H1 (cell line): ENCODE measurements around the gene SLC6A3. TPM values are rescaled to one million over a fixed set of nuclear protein-coding genes. Genes with fewer than 3 reads are reported as not detected.

Experiments
- CTCF ChIA-PET: fragments of 300-600 bp; sonication (Branson Sonifier 250); formaldehyde crosslinking; loops from one replicate; lab custom pipeline; 2021; ENCODE audit not compliant: partially characterized antibody; lab: Charles Lee
- POLR2A ChIA-PET: fragments of 300-600 bp; sonication (Branson Sonifier 250); formaldehyde crosslinking; loops from one replicate; lab custom pipeline; 2021; ENCODE audit warnings: inconsistent platforms; ENCODE audit not compliant: partially characterized antibody; lab: Charles Lee
- DNase-seq, 2 experiments: peaks; one replicate each; pipeline versions ENCODE4 v3.0.0 to v3.0.0-alpha.2; 2010 to 2022; ENCODE audit warnings: low spot score in 2 of 2, low read depth in 1 of 2, mixed read lengths in 1 of 2
- FAIRE-seq: peaks from 2 replicates; lab custom pipeline; 2011; peaks lifted over from hg19 to GRCh38; lab: Jason Lieb, UNC
- H2AFZ ChIP-seq: 2 replicates; pipeline ENCODE4 v1.8.1; 2012; ENCODE audit warnings: low read length, inconsistent platforms
- H2AK5ac ChIP-seq: 2 replicates; pipeline ENCODE4 v1.6.1; 2013; ENCODE audit warnings: low read depth, low read length
- H2BK120ac ChIP-seq: replicated peaks from 2 replicates; pipeline ENCODE3; 2013; ENCODE audit warnings: low read depth, low read length, inconsistent platforms
- H2BK12ac ChIP-seq: 2 replicates; pipeline ENCODE4 v1.6.1; 2013; ENCODE audit warnings: low read depth, low read length
- H2BK15ac ChIP-seq: 2 replicates; pipeline ENCODE4 v1.6.1; 2013; ENCODE audit warnings: low read length
- H2BK20ac ChIP-seq: 2 replicates; pipeline ENCODE4 v1.6.1; 2013; ENCODE audit warnings: low read length
- H2BK5ac ChIP-seq: 2 replicates; pipeline ENCODE4 v1.6.1; 2013; ENCODE audit warnings: low read depth, low read length
- H3K14ac ChIP-seq: 2 replicates; pipeline ENCODE4 v1.6.1; 2013; ENCODE audit warnings: inconsistent platforms; ENCODE audit not compliant: insufficient read length
- H3K18ac ChIP-seq: 2 replicates; pipeline ENCODE4 v1.6.1; 2013; ENCODE audit warnings: low read length; ENCODE audit errors: extremely low read depth
- H3K23ac ChIP-seq: 2 replicates; pipeline ENCODE4 v1.6.1; 2013; ENCODE audit warnings: inconsistent platforms; ENCODE audit not compliant: insufficient read length
- H3K23me2 ChIP-seq: 2 replicates; pipeline ENCODE4 v1.6.1; 2013; ENCODE audit warnings: low read depth, low read length
- H3K27ac ChIP-seq: 2 replicates; pipeline ENCODE4 v1.6.1; 2011; ENCODE audit warnings: low read depth, low read length, inconsistent platforms
- H3K27me3 ChIP-seq, 4 experiments: replicated peaks in 1 of 4; 1 replicate in 1 of 4; 2 replicates in 3 of 4; pipeline versions ENCODE4 v1.6.1 to v1.8.1; 2011 to 2013; ENCODE audit warnings: low read length in 3 of 4, mild to moderate bottlenecking in 3 of 4, inconsistent platforms in 2 of 4, mixed read lengths in 2 of 4, moderate library complexity in 1 of 4; ENCODE audit not compliant: control insufficient read depth in 3 of 4, insufficient read depth in 3 of 4; ENCODE audit errors: extremely low read depth in 1 of 4
- H3K36me3 ChIP-seq, 4 experiments: 2 replicates each; pipeline versions ENCODE4 v1.6.1 to v1.8.1; 2011 to 2013; ENCODE audit warnings: mild to moderate bottlenecking in 4 of 4, low read length in 3 of 4, moderate library complexity in 2 of 4, control low read depth in 1 of 4, inconsistent platforms in 1 of 4; ENCODE audit not compliant: insufficient read depth in 4 of 4, control insufficient read depth in 2 of 4
- H3K4ac ChIP-seq: replicated peaks from 2 replicates; pipeline ENCODE3; 2013; ENCODE audit warnings: low read length, low read depth, mixed read lengths, inconsistent platforms; ENCODE audit not compliant: insufficient read length
- H3K4me1 ChIP-seq, 4 experiments: replicated peaks in 1 of 4; 1 replicate in 1 of 4; 2 replicates in 3 of 4; pipeline versions ENCODE4 v1.6.1 to v1.8.1; 2011 to 2013; ENCODE audit warnings: low read length in 3 of 4, inconsistent platforms in 2 of 4, mixed read lengths in 1 of 4; ENCODE audit not compliant: insufficient read depth in 4 of 4, control insufficient read depth in 3 of 4
- H3K4me2 ChIP-seq, 2 experiments: 2 replicates each; pipeline versions ENCODE4 v1.6.1 to v1.8.1; 2011 to 2013; ENCODE audit warnings: low read depth in 2 of 2, low read length in 2 of 2, control low read depth in 1 of 2, inconsistent platforms in 1 of 2, mild to moderate bottlenecking in 1 of 2; ENCODE audit not compliant: insufficient read depth in 1 of 2
- H3K4me3 ChIP-seq, 4 experiments: fragments of 200-600, 300-600 bp in 1 of 4; sonication (generic), shearing (Covaris generic), sonication (Bioruptor Twin) in 1 of 4; 2 replicates each; pipeline versions ENCODE4 v1.5.1 to v1.8.1; 2011 to 2016; ENCODE audit warnings: low read length in 4 of 4, low read depth in 3 of 4, control low read depth in 2 of 4, inconsistent platforms in 2 of 4, mild to moderate bottlenecking in 2 of 4, mixed read lengths in 1 of 4, moderate library complexity in 1 of 4; ENCODE audit not compliant: insufficient read depth in 2 of 4; ENCODE audit errors: extremely low read depth in 1 of 4
- H3K56ac ChIP-seq: replicated peaks from 2 replicates; pipeline ENCODE3; 2013; ENCODE audit warnings: low read depth, mild to moderate bottlenecking, mixed read lengths, low read length, inconsistent platforms; ENCODE audit not compliant: insufficient read length
- H3K79me1 ChIP-seq: 2 replicates; pipeline ENCODE4 v1.6.1; 2013; ENCODE audit warnings: low read depth, low read length, control low read depth
- H3K79me2 ChIP-seq, 2 experiments: 2 replicates each; pipeline versions ENCODE4 v1.6.1 to v1.8.1; 2012 to 2013; ENCODE audit warnings: low read length in 2 of 2, mild to moderate bottlenecking in 2 of 2, inconsistent platforms in 1 of 2; ENCODE audit not compliant: insufficient read depth in 2 of 2, control insufficient read depth in 1 of 2
- H3K9ac ChIP-seq, 4 experiments: replicated peaks in 1 of 4; 1 replicate in 1 of 4; 2 replicates in 3 of 4; pipeline versions ENCODE4 v1.6.1 to v1.8.1; 2011 to 2013; ENCODE audit warnings: low read depth in 3 of 4, low read length in 3 of 4, control low read depth in 2 of 4, mild to moderate bottlenecking in 2 of 4, moderate library complexity in 2 of 4, inconsistent platforms in 1 of 4; ENCODE audit errors: extremely low read depth in 1 of 4
- H3K9me3 ChIP-seq, 2 experiments: 2 replicates each; pipeline versions ENCODE4 v1.6.1 to v1.8.1; 2012 to 2013; ENCODE audit warnings: mild to moderate bottlenecking in 2 of 2, moderate library complexity in 2 of 2, control low read depth in 1 of 2, inconsistent platforms in 1 of 2, low read depth in 1 of 2, low read length in 1 of 2, mixed read lengths in 1 of 2; ENCODE audit not compliant: insufficient read depth in 2 of 2
- H4K20me1 ChIP-seq, 2 experiments: replicated peaks in 1 of 2; 2 replicates each; pipeline versions ENCODE3 to v1.8.1; 2011 to 2013; ENCODE audit warnings: inconsistent platforms in 2 of 2, low read length in 2 of 2, mild to moderate bottlenecking in 1 of 2; ENCODE audit not compliant: insufficient read depth in 2 of 2, control insufficient read depth in 1 of 2
- H4K5ac ChIP-seq: 2 replicates; pipeline ENCODE4 v1.6.1; 2013; ENCODE audit warnings: low read length, low read depth, mixed read lengths, inconsistent platforms; ENCODE audit not compliant: insufficient read length
- H4K8ac ChIP-seq: 2 replicates; pipeline ENCODE4 v1.8.0; 2013; ENCODE audit warnings: mild to moderate bottlenecking, moderate library complexity, low read length, inconsistent platforms; ENCODE audit not compliant: insufficient read depth; ENCODE audit errors: extremely low read depth
- H4K91ac ChIP-seq: replicated peaks from 2 replicates; pipeline ENCODE3; 2013; ENCODE audit warnings: low read length, mixed read lengths, inconsistent platforms; ENCODE audit not compliant: insufficient read length
- BACH1 ChIP-seq: IDR thresholded peaks from 2 replicates; pipeline ENCODE4 v1.6.1; 2012; ENCODE audit warnings: low read length, improper control_type of control experiment
- GABPA ChIP-seq: IDR thresholded peaks from 2 replicates; pipeline ENCODE4 v1.6.1; 2011; ENCODE audit warnings: mild to moderate bottlenecking, low read length, moderate library complexity, borderline replicate concordance; ENCODE audit not compliant: insufficient read depth
- GTF2F1 ChIP-seq: IDR thresholded peaks from 2 replicates; pipeline ENCODE4 v1.6.1; 2012; ENCODE audit warnings: low read depth, low read length, improper control_type of control experiment, borderline replicate concordance
- JUND ChIP-seq: IDR thresholded peaks from 2 replicates; pipeline ENCODE4 v1.6.1; 2011; ENCODE audit warnings: mild to moderate bottlenecking, improper control_type of control experiment, low read length
- KDM5A ChIP-seq: fragments of 200-600 bp; IDR thresholded peaks from 2 replicates; pipeline ENCODE4 v1.7.1; 2012; ENCODE audit warnings: mild to moderate bottlenecking, low read length, inconsistent platforms, mixed read lengths
- RNF2 ChIP-seq: fragments of 200-900, 300-1000 bp; sonication (generic); IDR thresholded peaks from 2 replicates; pipeline ENCODE4 v1.7.1; 2016; ENCODE audit warnings: borderline replicate concordance, low read depth, mild to moderate bottlenecking, antibody characterized with exemption, low read length; ENCODE audit not compliant: poor library complexity, severe bottlenecking; ENCODE audit errors: missing control alignments
- SIX5 ChIP-seq: IDR thresholded peaks from 2 replicates; pipeline ENCODE4 v1.6.1; 2011; ENCODE audit warnings: mild to moderate bottlenecking, low read depth, low read length
- SUZ12 ChIP-seq: fragments of 200-600 bp; sonication (generic); IDR thresholded peaks from 2 replicates; pipeline ENCODE4 v1.6.1; 2012; ENCODE audit warnings: mild to moderate bottlenecking, inconsistent platforms, low read length, moderate library complexity, mixed read lengths
- TAF7 ChIP-seq: optimal IDR thresholded peaks from 2 replicates; pipeline ENCODE3; 2011; ENCODE audit warnings: low read depth, mild to moderate bottlenecking, inconsistent platforms, low read length, moderate library complexity, borderline replicate concordance
- WGBS, 2 experiments: shearing (Covaris generic) in 1 of 2; methylation state at CpG; one replicate each; pipeline versions ENCODE4 v1.1.6 to v1.1.7; 2013 to 2015; ENCODE audit warnings: low lambda C conversion rate in 2 of 2, mixed read lengths in 2 of 2, inconsistent platforms in 1 of 2, low coverage in 1 of 2, missing lambda C conversion rate in 1 of 2; ENCODE audit not compliant: insufficient replicate concordance in 2 of 2, insufficient coverage in 1 of 2, insufficient read length in 1 of 2; ENCODE audit errors: extremely low coverage in 1 of 2, missing lambda C conversion rate in 1 of 2; 5-methylcytosine and 5-hydroxymethylcytosine counted together
- polyA plus RNA-seq, 7 experiments: library from polyadenylated mRNA; depleted of rRNA in 3 of 7; stranded (reverse) in 5 of 7; unstranded in 2 of 7; fragments of >200 nt in 5 of 7; fragments of 200-250 nt in 2 of 7; gene quantifications; 1 replicate in 5 of 7; 2 replicates in 1 of 7; 4 replicates in 1 of 7; pipeline versions ENCODE4 v1.2.1 to v1.2.3, GENCODE V29; 2011 to 2013; ENCODE audit warnings: missing spikeins in 2 of 7, mixed read lengths in 2 of 7
- total RNA-seq: library from RNA; stranded (reverse); fragmentation: NEBNext Ultra II Directional; extraction: Animal tissue kit (Norgen Biotek cat#: 25700); gene quantifications from 2 replicates; pipeline ENCODE4 v1.2.1, GENCODE V29; 2021
- TF ChIP-seq, protein P1 (sequence below): IDR thresholded peaks from 2 replicates; pipeline ENCODE4 v1.6.1; 2012; ENCODE audit warnings: low read length, inconsistent platforms

SLC6A3 gene
- total and polyA plus RNA-seq, 2 of the 8 experiments (the other 6 are each of a cell fraction or from before 2014, with no cell fraction given): 0.48 to 0.91 TPM

GRCh38 chr5:1465966-1466471 is 20.8 kb upstream of the SLC6A3 start:
- CTCF ChIA-PET: interaction anchor here (0.9 to 5.6 kb wide), 4 partner anchors 14 to 86 kb away, joined by 3 to 47 read pairs (median 6); no protein-coding TSS in a partner anchor
- Histone ChIP-seq H3K18ac (no peak overlapping the region), H4K20me1 (peaks cover 0 to 19% of the 10 kb centered on the region in 2 experiments), H3K4me2 (no peak overlapping the region), H3K23me2 (0 out of 2 replicates have a peak, but pooled peaks cover 1% of the 10 kb centered on the region), H3K4me3 (no peak overlapping the region), H2AFZ (no peak overlapping the region), H2BK20ac (no peak overlapping the region), H2AK5ac (no peak overlapping the region), H4K91ac (no peak overlapping the region), H2BK12ac (no peak overlapping the region), H2BK120ac (no peak overlapping the region), H3K4ac (no peak overlapping the region), H3K56ac (no peak overlapping the region), H4K8ac (0 out of 2 replicates have a peak overlapping the region, but pooled peaks have one; percentile 48), H3K79me2 (peaks cover 0 to 3% of the 10 kb centered on the region in 2 experiments; a peak in 1 of 4 replicates), H3K27me3 (no peaks in the 10 kb centered on the region; a peak in 1 of 7 replicates), H3K9ac (no peak overlapping the region; a peak in 1 of 7 replicates), H3K4me1 (no peaks in the 10 kb centered on the region), H2BK5ac (peak overlapping the region; percentile 26; the same call in 1 of the 2 replicates), H3K79me1 (peaks cover 10% of the 10 kb centered on the region; the same call in 1 of the 2 replicates), H3K9me3 (peaks cover 9 to 10% of the 10 kb centered on the region in 2 experiments; a peak in 2 of 4 replicates), H3K36me3 (peaks cover 15 to 80% (median 59%) of the 10 kb centered on the region in 4 experiments), H2BK15ac (no peak overlapping the region), H3K23ac (no peak overlapping the region), H4K5ac (no peak overlapping the region), H3K27ac (no peak overlapping the region), H3K14ac (no peak overlapping the region)
- DNase-seq (no peak), FAIRE-seq (no peak)
- 93% methylated on average over 19 of the region's 30 CpGs; no CpG with 5 or more reads in 1 of the 2 experiments for WGBS, 2 experiments
- POLR2A ChIA-PET: interaction anchor here (1.2 kb wide), 1 partner anchor 14 kb away, joined by 3 read pairs; no protein-coding TSS in a partner anchor
- TF ChIP-seq RNF2: no peak
- TF ChIP-seq GABPA: no peak
- TF ChIP-seq TAF7: no peak
- no peak for TF ChIP-seq JUND
- no peak for TF ChIP-seq GTF2F1
- TF ChIP-seq, protein P1, sequence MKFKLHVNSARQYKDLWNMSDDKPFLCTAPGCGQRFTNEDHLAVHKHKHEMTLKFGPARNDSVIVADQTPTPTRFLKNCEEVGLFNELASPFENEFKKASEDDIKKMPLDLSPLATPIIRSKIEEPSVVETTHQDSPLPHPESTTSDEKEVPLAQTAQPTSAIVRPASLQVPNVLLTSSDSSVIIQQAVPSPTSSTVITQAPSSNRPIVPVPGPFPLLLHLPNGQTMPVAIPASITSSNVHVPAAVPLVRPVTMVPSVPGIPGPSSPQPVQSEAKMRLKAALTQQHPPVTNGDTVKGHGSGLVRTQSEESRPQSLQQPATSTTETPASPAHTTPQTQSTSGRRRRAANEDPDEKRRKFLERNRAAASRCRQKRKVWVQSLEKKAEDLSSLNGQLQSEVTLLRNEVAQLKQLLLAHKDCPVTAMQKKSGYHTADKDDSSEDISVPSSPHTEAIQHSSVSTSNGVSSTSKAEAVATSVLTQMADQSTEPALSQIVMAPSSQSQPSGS: no peak
- TF ChIP-seq SUZ12: no peak
- no peak for TF ChIP-seq SIX5
- TF ChIP-seq KDM5A: no peak
- TF ChIP-seq BACH1: no peak
